K562 (cell line): ENCODE data around the gene CWF19L2. TPM values are rescaled to one million over a fixed set of nuclear protein-coding genes. Genes with fewer than 3 reads are reported as not detected.
"Not testable (repeated sequence)": the region's sequence is repeated elsewhere in the genome, so short reads cannot be mapped to it uniquely, and the experiment has no call there.

Experiments used
- ATAC-seq: fragments of 200-7000 bp; cut with Tn5 transposase; 3 replicates; pipeline ENCODE4 v1.9.1; 2020; ENCODE audit warnings: moderate library complexity
- BruUV-seq: library from RNA; stranded (reverse); fragments of 400-500 nt; replicated peaks from 2 replicates; lab custom pipeline; 2021; lab: Mats Ljungman, UMichigan
- CTCF ChIA-PET: fragments of 300-600 bp; formaldehyde crosslinking; extraction: SDS; loops from one replicate; lab custom pipeline; 2021; ENCODE audit warnings: low intra/inter-chr PET ratio; lab: Yijun Ruan, JAX
- POLR2A ChIA-PET: fragments of 300-600, 350-650 bp; sonication (Branson Sonifier 250); formaldehyde crosslinking; extraction: SDS; loops from one replicate; lab custom pipeline; 2021; ENCODE audit warnings: antibody characterized with exemption, inconsistent platforms; lab: Yijun Ruan, JAX
- DNase-seq, 4 experiments: peaks; one replicate each; pipeline versions ENCODE4 v3.0.0 to v3.0.0-alpha.2; 2011 to 2018; ENCODE audit warnings: low spot score in 3 of 4, mixed read lengths in 3 of 4; ENCODE audit errors: extremely low read depth in 1 of 4
- FAIRE-seq: peaks from 2 replicates; lab custom pipeline; 2011; peaks lifted over from hg19 to GRCh38; lab: Jason Lieb, UNC
- H2AFZ ChIP-seq: 2 replicates; pipeline ENCODE4 v1.6.0; 2011; ENCODE audit warnings: low read depth, low read length, control low read depth, inconsistent platforms
- H3K27ac ChIP-seq: fragments of 200-600 bp; 3 replicates; pipeline ENCODE4 v1.8.0; 2011; ENCODE audit warnings: low read depth, mild to moderate bottlenecking, control low read depth, inconsistent platforms, low read length, moderate library complexity, mixed read lengths; ENCODE audit errors: extremely low read depth
- H3K27me3 ChIP-seq, 2 experiments: fragments of 300-600 bp in 1 of 2; 2 replicates in 1 of 2; 3 replicates in 1 of 2; pipeline versions ENCODE4 v1.6.0 to v1.8.0; 2011; ENCODE audit warnings: inconsistent platforms in 2 of 2, low read length in 2 of 2, mild to moderate bottlenecking in 1 of 2, mixed read lengths in 1 of 2, moderate library complexity in 1 of 2; ENCODE audit not compliant: control insufficient read depth in 2 of 2, insufficient read depth in 2 of 2
- H3K36me3 ChIP-seq: fragments of 300-600 bp; 3 replicates; pipeline ENCODE4 v1.8.0; 2011; ENCODE audit warnings: mild to moderate bottlenecking, low read length, inconsistent platforms; ENCODE audit not compliant: control insufficient read depth, insufficient read depth
- H3K4me1 ChIP-seq, 2 experiments: fragments of 200-600 bp in 1 of 2; replicated peaks in 1 of 2; 2 replicates in 1 of 2; 3 replicates in 1 of 2; pipeline versions ENCODE4 v1.5.1 to v1.8.0; 2011; ENCODE audit warnings: inconsistent platforms in 2 of 2, low read length in 2 of 2, mild to moderate bottlenecking in 1 of 2, mixed read lengths in 1 of 2, moderate library complexity in 1 of 2; ENCODE audit not compliant: control insufficient read depth in 2 of 2, insufficient read depth in 2 of 2
- H3K4me2 ChIP-seq: 2 replicates; pipeline ENCODE4 v1.6.1; 2011; ENCODE audit warnings: low read length, control low read depth, inconsistent platforms, mixed read lengths; ENCODE audit not compliant: insufficient read depth
- H3K4me3 ChIP-seq: fragments of 200-600 bp; sonication (generic), shearing (Covaris generic); 2 replicates; pipeline ENCODE4 v1.5.1; 2016; ENCODE audit warnings: control low read depth, inconsistent platforms
- H3K79me2 ChIP-seq: fragments of 200-600 bp; 3 replicates; pipeline ENCODE4 v1.8.0; 2011; ENCODE audit warnings: low read length, inconsistent platforms; ENCODE audit not compliant: control insufficient read depth, insufficient read depth
- H3K9ac ChIP-seq, 2 experiments: 2 replicates each; pipeline versions ENCODE4 v1.6.0 to v1.6.1; 2011; ENCODE audit warnings: low read depth in 2 of 2, low read length in 2 of 2, control low read depth in 1 of 2, inconsistent platforms in 1 of 2, mild to moderate bottlenecking in 1 of 2, mixed read lengths in 1 of 2; ENCODE audit not compliant: insufficient read depth in 1 of 2
- H3K9me1 ChIP-seq: one replicate; pipeline ENCODE4 v1.6.0; 2011; ENCODE audit warnings: inconsistent platforms, mild to moderate bottlenecking, low read length, moderate library complexity; ENCODE audit not compliant: control insufficient read depth, insufficient read depth
- H3K9me3 ChIP-seq: replicated peaks from 2 replicates; pipeline ENCODE4 v1.5.1; 2011; ENCODE audit warnings: low read depth, low read length, inconsistent platforms; ENCODE audit not compliant: control insufficient read depth, insufficient read depth
- H4K20me1 ChIP-seq: replicated peaks from 2 replicates; pipeline ENCODE4 v1.6.1; 2011; ENCODE audit warnings: low read length, inconsistent platforms, mixed read lengths; ENCODE audit not compliant: control insufficient read depth, insufficient read depth
- ARNT ChIP-seq, 2 experiments: fragments of 450-650 bp; IDR thresholded peaks; 2 replicates each; pipeline ENCODE4 v1.6.1; 2016; ENCODE audit warnings: mild to moderate bottlenecking in 1 of 2
- CBFA2T3 ChIP-seq: fragments of 450-650 bp; IDR thresholded peaks from 2 replicates; pipeline ENCODE4 v1.6.1; 2017
- GTF2E2 ChIP-seq: fragments of 200-800 bp; sonication (Bioruptor generic); IDR thresholded peaks from 2 replicates; pipeline ENCODE4 v1.6.1; 2016; ENCODE audit warnings: missing genetic modification characterization, missing compliant biosample characterization
- KDM1A ChIP-seq, 2 experiments: fragments of 450-650 bp; IDR thresholded peaks; 2 replicates each; pipeline ENCODE4 v1.6.1; 2016; ENCODE audit warnings: mild to moderate bottlenecking in 2 of 2
- SOX6 ChIP-seq: fragments of 450-650 bp; IDR thresholded peaks from 2 replicates; pipeline ENCODE4 v1.6.1; 2014; ENCODE audit warnings: mild to moderate bottlenecking
- UBTF ChIP-seq, 2 experiments: IDR thresholded peaks; 2 replicates each; pipeline ENCODE4 v1.6.1; 2012; ENCODE audit warnings: improper control_type of control experiment in 2 of 2, low read depth in 2 of 2, low read length in 2 of 2, borderline replicate concordance in 1 of 2
- WGBS: fragments of 100-300 bp; shearing (Covaris generic); methylation state at CpG from one replicate; pipeline ENCODE4 v1.1.6; 2016; ENCODE audit warnings: low coverage, mixed read lengths; ENCODE audit not compliant: insufficient coverage; ENCODE audit errors: missing lambda C conversion rate; 5-methylcytosine and 5-hydroxymethylcytosine counted together
- in situ Hi-C: fragments of 300-500 bp; cut with MboI; formaldehyde crosslinking; loops from 4 replicates; pipeline ENCODE4 v1.15.0; 2018; ENCODE audit warnings: inconsistent platforms, mixed read lengths
- intact Hi-C: fragments of 100-400 bp; cut with micrococcal nuclease; formaldehyde crosslinking; loops from 2 replicates; pipeline ENCODE4 v1.14.2; 2022
- polyA plus RNA-seq, 8 experiments: library from polyadenylated mRNA; depleted of rRNA in 4 of 8; stranded (reverse) in 5 of 8; unstranded in 3 of 8; fragments of >200 nt; fragmentation: Nextera tagmentation in 2 of 8; fragmentation: Illumina TruSeq in 1 of 8; extraction: Ambion mirVana in 2 of 8; extraction: Trizol in 1 of 8; gene quantifications; 2 replicates each; pipeline versions ENCODE4 v1.2.1 to v1.2.3, GENCODE V29; 2011 to 2014; ENCODE audit warnings: inconsistent platforms in 1 of 8, missing spikeins in 1 of 8
- total RNA-seq, 7 experiments: library from RNA; depleted of rRNA in 6 of 7; stranded (reverse); fragments of >200 nt in 6 of 7; fragmentation: Illumina TruSeq in 2 of 7; extraction: Trizol in 2 of 7; gene quantifications; 2 replicates each; pipeline versions ENCODE4 v1.2.1 to v1.2.3, GENCODE V29; 2011 to 2021; ENCODE audit warnings: low replicate concordance in 1 of 7

CWF19L2 gene
- total and polyA plus RNA-seq, 9 of the 15 experiments (the other 6 are each of a cell fraction or from before 2014, with no cell fraction given): 4.7 to 23.3 (median 10.2) TPM

DNA sequence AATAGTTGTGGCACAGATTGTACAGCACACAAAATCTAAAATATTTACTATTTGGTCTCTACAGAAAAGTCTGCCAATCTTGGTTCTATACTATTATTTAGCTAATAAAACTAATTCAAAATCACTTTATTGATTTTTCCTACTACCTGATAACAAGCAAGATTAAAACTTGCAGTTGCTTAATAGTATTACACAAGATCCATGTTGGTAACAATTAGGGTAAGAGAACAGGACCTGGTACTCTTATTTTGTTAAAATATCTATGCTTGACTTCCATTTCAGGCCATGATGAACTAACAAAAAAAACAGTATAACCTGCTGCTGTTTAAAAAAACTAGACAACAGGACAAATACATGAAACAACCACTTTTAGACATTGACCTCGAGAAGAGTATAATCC is 52.4 kb downstream of the CWF19L2 start:
- BruUV-seq: no TSS peak
- Histone ChIP-seq H3K79me2 (no peaks in the 10 kb centered on the region), H3K4me1 (no peaks in the 10 kb centered on the region), H3K9me1 (no peaks in the 10 kb centered on the region), H3K4me3 (no peak overlapping the region), H2AFZ (no peak overlapping the region), H3K4me2 (no peak overlapping the region), H3K27me3 (no peaks in the 10 kb centered on the region), H3K9ac (no peak overlapping the region), H3K27ac (no peak overlapping the region), H3K36me3 (no peaks in the 10 kb centered on the region), H3K9me3 (no peaks in the 10 kb centered on the region), H4K20me1 (no peaks in the 10 kb centered on the region)
- FAIRE-seq (no peak), DNase-seq (no peak), ATAC-seq (no peak)
- 36% methylated on average over 1 of the region's 1 CpG for WGBS
- intact Hi-C loops: no loop called here
- no peak for TF ChIP-seq UBTF (IDR thresholded peaks at IDR 0.05; ENCODE audit: borderline replicate concordance in 1 of 2, low read depth in 2 of 2, low read length in 2 of 2)
- TF ChIP-seq GTF2E2: no peak
- CTCF ChIA-PET: no interaction called here
- in situ Hi-C loops: no loop called here
- POLR2A ChIA-PET: no interaction called here

DNA sequence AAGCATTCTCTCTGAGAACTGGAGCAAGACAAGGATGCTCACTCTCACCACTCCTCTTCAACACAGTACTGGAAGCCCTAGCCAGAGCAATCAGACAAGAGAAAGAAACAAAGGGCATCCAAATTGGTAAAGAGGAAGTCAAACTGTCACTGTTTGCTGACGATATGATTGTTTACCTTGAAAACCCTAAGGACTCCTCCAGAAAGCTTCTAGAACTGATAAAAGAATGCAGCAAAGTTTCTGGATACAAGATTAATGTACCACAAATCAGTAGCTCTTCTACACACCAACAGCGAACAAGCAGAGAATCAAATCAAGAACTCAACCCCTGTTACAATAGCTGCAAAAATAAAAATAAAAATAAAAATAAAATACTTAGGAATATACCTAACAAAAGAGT is 56.5 kb downstream of the CWF19L2 start:
- H3K9me1 ChIP-seq, BruUV-seq, POLR2A ChIA-PET, H3K27me3 ChIP-seq, FAIRE-seq, DNase-seq, ATAC-seq, H3K36me3 ChIP-seq, H2AFZ ChIP-seq, H3K9me3 ChIP-seq, H3K27ac ChIP-seq, H3K9ac ChIP-seq, H4K20me1 ChIP-seq, in situ Hi-C loops, H3K4me1 ChIP-seq: not testable (repeated sequence)
- peak in 1 of 2 experiments; percentile 95; a peak in 2 of 4 replicates for TF ChIP-seq ARNT (IDR thresholded peaks at IDR 0.05)
- TF ChIP-seq KDM1A (IDR thresholded peaks at IDR 0.05): peak in 1 of 2 experiments; percentile 27; a peak in 1 of 4 replicates
- TF ChIP-seq CBFA2T3: peak; percentile 10; the same call in 1 of the 2 replicates
- peak; percentile 59; the same call in 1 of the 2 replicates for TF ChIP-seq SOX6
- TF ChIP-seq, all 486 proteins: peak for 4; not testable (repeated sequence) for 482
- CTCF ChIA-PET, H3K79me2 ChIP-seq, H3K4me2 ChIP-seq, intact Hi-C loops, H3K4me3 ChIP-seq: not testable (repeated sequence)
- 27% methylated on average over 2 of the region's 2 CpGs for WGBS
